Adrenal gland (tissue), 12 donors: ENCODE results near the gene KRTAP10-12. TPM values are rescaled to one million over a fixed set of nuclear protein-coding genes. Genes with fewer than 3 reads are reported as not detected.

Experiments used
- DNase-seq, 7 donors: peaks; one replicate each; pipeline ENCODE4 v3.0.0-alpha.2; 2019 to 2020
- H3K27ac ChIP-seq, 5 donors: fragments of 200-600 bp; sonication (generic) in 4 of 5; 1 replicate in 3 of 5; 2 replicates in 2 of 5; pipeline versions ENCODE4 v1.5.1 to v1.8.0; 2016 to 2020; ENCODE audit warnings: mild to moderate bottlenecking in 1 of 5
- H3K27me3 ChIP-seq: fragments of 200-600 bp; 2 replicates; pipeline ENCODE4 v1.8.0; 2021
- H3K36me3 ChIP-seq, 2 donors: fragments of 200-600 bp; replicated peaks in 1 of 2; 1 replicate in 1 of 2; 2 replicates in 1 of 2; pipeline versions ENCODE4 v1.5.1 to v1.8.0; 2018 to 2022
- H3K4me1 ChIP-seq, 2 donors: fragments of 200-600 bp; replicated peaks in 1 of 2; 1 replicate in 1 of 2; 2 replicates in 1 of 2; pipeline versions ENCODE4 v1.5.1 to v1.8.0; 2018 to 2021
- H3K4me3 ChIP-seq, 4 donors: fragments of 200-600 bp; sonication (generic) in 3 of 4; one replicate each; pipeline ENCODE4 v1.5.1; 2016 to 2018
- H3K9me3 ChIP-seq, 3 donors: fragments of 200-600 bp; sonication (generic) in 1 of 3; replicated peaks in 1 of 3; 1 replicate in 2 of 3; 2 replicates in 1 of 3; pipeline versions ENCODE4 v1.5.1 to v1.8.0; 2016 to 2021
- CTCF ChIP-seq, 6 experiments: fragments of 450-650 bp in 4 of 6; fragments of 200-600 bp in 2 of 6; sonication (generic) in 1 of 6; IDR thresholded peaks; 1 replicate in 5 of 6; 2 replicates in 1 of 6; pipeline versions ENCODE4 v1.5.1 to v1.8.0; 2016 to 2021; ENCODE audit warnings: antibody characterized with exemption in 6 of 6, mild to moderate bottlenecking in 2 of 6, moderate library complexity in 1 of 6
- POLR2A ChIP-seq, 2 donors: fragments of 450-650 bp; IDR thresholded peaks; one replicate each; pipeline ENCODE4 v1.6.1; 2017; ENCODE audit warnings: antibody characterized with exemption in 2 of 2, mild to moderate bottlenecking in 2 of 2, moderate library complexity in 1 of 2
- WGBS, 4 donors: extraction: QIAGEN DNeasy Blood & Tissue Kit in 2 of 4; methylation state at CpG; one replicate each; pipeline versions ENCODE4 v1.1.5 to v1.1.7; 2013 to 2017; 5-methylcytosine and 5-hydroxymethylcytosine counted together
- intact Hi-C, 2 donors: fragments of 100-400 bp; cut with DNase I; formaldehyde crosslinking; loops; one replicate each; pipeline versions ENCODE4 v1.14.1 to v1.15.0; 2022 to 2023
- polyA plus RNA-seq, 3 donors: library from polyadenylated mRNA; stranded (reverse); fragments of 200-250 nt in 2 of 3; fragments of 350-450 nt in 1 of 3; fragmentation: Illumina TruSeq in 1 of 3; extraction: RNeasy Lipid Tissue Mini Kit (QIAGEN cat#74804) in 1 of 3; gene quantifications; one replicate each; pipeline ENCODE4 v1.2.3, GENCODE V29; 2013 to 2014
- total RNA-seq, 9 donors: library from RNA; depleted of rRNA in 4 of 9; stranded (reverse); fragments of >200 nt in 4 of 9; fragments of 120-200 nt in 1 of 9; fragmentation: NEBNext Ultra II Directional in 1 of 9; extraction: Animal tissue kit (Norgen Biotek cat#: 25700) in 1 of 9; gene quantifications; one replicate each; pipeline versions ENCODE4 v1.1.0 to v1.2.4, GENCODE V29; 2013 to 2023
- donor health status: healthy with polysubstance abuse.
- donor health status: Bipolar disorder and iron deficiency.
- donor health status: DM: yes; HTN: yes; CAD: no.
- donor health status: DM: no; HTN: no; CAD: no.
- donor health status: DM: no; HTN: no; CAD: no.
- donor health status: DM: yes; HTN: yes; CAD: no.

KRTAP10-12 gene
- total and polyA plus RNA-seq, 12 donors: not detected

GRCh38 chr21:44732263-44732662 lies 35.3 kb downstream of the KRTAP10-12 start:
- no peak for DNase-seq
- TF ChIP-seq POLR2A (IDR thresholded peaks at IDR 0.05) (no peak), CTCF (IDR thresholded peaks at IDR 0.05) (no peak)
- no peaks in the 10 kb centered on the region for H3K4me1 ChIP-seq
- no peaks in the 10 kb centered on the region for H3K27me3 ChIP-seq
- peaks cover 0 to under 1% (median 0%) of the 10 kb centered on the region in 3 donors for H3K9me3 ChIP-seq
- no peak overlapping the region for H3K27ac ChIP-seq
- 76 to 93% (median 89%) methylated on average over 5 to 10 of the region's 10 CpGs for WGBS, 4 donors
- intact Hi-C loops: no loop called here
- H3K36me3 ChIP-seq: no peaks in the 10 kb centered on the region
- H3K4me3 ChIP-seq: no peak overlapping the region

GRCh38 chr21:44732956-44733355 lies 36.0 kb downstream of the KRTAP10-12 start:
- DNase-seq: no peak
- H3K9me3 ChIP-seq: peaks cover 0 to 7% (median 0%) of the 10 kb centered on the region in 3 donors
- H3K27ac ChIP-seq: no peak overlapping the region
- intact Hi-C loops: no loop called here
- H3K4me1 ChIP-seq: no peaks in the 10 kb centered on the region
- WGBS, 4 donors: 70 to 90% (median 84%) methylated on average over 4 to 11 of the region's 11 CpGs
- no peak for TF ChIP-seq POLR2A (IDR thresholded peaks at IDR 0.05)
- no peak for TF ChIP-seq CTCF (IDR thresholded peaks at IDR 0.05)
- H3K27me3 ChIP-seq: no peaks in the 10 kb centered on the region
- H3K4me3 ChIP-seq: no peak overlapping the region
- no peaks in the 10 kb centered on the region for H3K36me3 ChIP-seq

GRCh38 chr21:44734026-44734745 lies 37.2 kb downstream of the KRTAP10-12 start:
- WGBS, 4 donors: 82 to 90% (median 85%) methylated on average over 10 to 21 of the region's 21 CpGs
- H3K4me3 ChIP-seq: no peak overlapping the region
- DNase-seq: no peak
- intact Hi-C loops: no loop called here
- TF ChIP-seq CTCF (IDR thresholded peaks at IDR 0.05) (no peak), POLR2A (IDR thresholded peaks at IDR 0.05) (no peak)
- H3K9me3 ChIP-seq: peaks cover 0 to 14% (median 0%) of the 10 kb centered on the region in 3 donors
- H3K27ac ChIP-seq: no peak overlapping the region
- no peaks in the 10 kb centered on the region for H3K4me1 ChIP-seq
- H3K27me3 ChIP-seq: no peaks in the 10 kb centered on the region
- no peaks in the 10 kb centered on the region for H3K36me3 ChIP-seq

- WGBS, 4 donors: 92 to 95% (median 93%) methylated on average over 15 to 17 of the region's 17 CpGs
- intact Hi-C loops: no loop called here
Measured at GRCh38 chr21:44734841-44735240, 37.9 kb downstream of the KRTAP10-12 start.

More at GRCh38 chr21:44734841-44735240, 37.9 kb downstream of the KRTAP10-12 start:
- TF ChIP-seq CTCF (IDR thresholded peaks at IDR 0.05): no peak
- no peak for TF ChIP-seq POLR2A (IDR thresholded peaks at IDR 0.05)
- Histone ChIP-seq H3K9me3 (peaks cover 0 to 17% (median 0%) of the 10 kb centered on the region in 3 donors), H3K27me3 (no peaks in the 10 kb centered on the region), H3K4me3 (no peak overlapping the region), H3K4me1 (no peaks in the 10 kb centered on the region), H3K27ac (no peak overlapping the region), H3K36me3 (no peaks in the 10 kb centered on the region)
- no peak for DNase-seq
